Type B pancreatic cell (in vitro differentiated cells): ENCODE data around the gene SLC36A1. TPM values are rescaled to one million over a fixed set of nuclear protein-coding genes. Genes with fewer than 3 reads are reported as not detected.

Experiments
- DNase-seq: peaks from one replicate; pipeline ENCODE4 v3.0.0; 2021; ENCODE audit warnings: mixed read lengths; ENCODE audit not compliant: unreplicated experiment; ENCODE audit errors: extremely low spot score
- H3K27ac Mint-ChIP-seq: 2 replicates; pipeline ENCODE4 v1.8.0; 2021; ENCODE audit warnings: mild to moderate bottlenecking, mixed read lengths
- H3K27me3 Mint-ChIP-seq: 2 replicates; pipeline ENCODE4 v1.8.0; 2021; ENCODE audit warnings: mixed read lengths
- H3K36me3 Mint-ChIP-seq: 2 replicates; pipeline ENCODE4 v1.8.0; 2021; ENCODE audit warnings: mixed read lengths
- H3K4me1 Mint-ChIP-seq: one replicate; pipeline ENCODE4 v1.8.0; 2021; ENCODE audit warnings: mixed read lengths; ENCODE audit not compliant: unreplicated experiment
- H3K4me3 Mint-ChIP-seq: 2 replicates; pipeline ENCODE4 v1.8.0; 2021; ENCODE audit warnings: mild to moderate bottlenecking, mixed read lengths
- H3K9me3 Mint-ChIP-seq: 2 replicates; pipeline ENCODE4 v1.8.0; 2021; ENCODE audit warnings: mixed read lengths
- CTCF ChIP-seq: fragments of 200-600 bp; sonication (generic); conservative IDR thresholded peaks from 2 replicates; pipeline ENCODE4 v1.5.0; 2021; ENCODE audit warnings: antibody characterized with exemption, mild to moderate bottlenecking
- total RNA-seq: library from RNA; stranded (reverse); gene quantifications from 2 replicates; pipeline ENCODE4 v1.2.1, GENCODE V29; 2021; ENCODE audit warnings: low replicate concordance

Gene SLC36A1
- total RNA-seq, 1 donor from 2014 or later: 15.5 TPM

GRCh38 chr5:151454889-151455288 lies 7.5 kb downstream of the SLC36A1 start:
- Mint-ChIP-seq H3K4me1 (peaks cover 18% of the 10 kb centered on the region), H3K27ac (no peak overlapping the region), H3K36me3 (peaks cover 3% of the 10 kb centered on the region), H3K4me3 (no peak overlapping the region), H3K27me3 (no peaks in the 10 kb centered on the region), H3K9me3 (no peaks in the 10 kb centered on the region)
- no peak for DNase-seq
- no peak for TF ChIP-seq CTCF

- Mint-ChIP-seq H3K4me1 (peaks cover 18% of the 10 kb centered on the region), H3K36me3 (peaks cover 3% of the 10 kb centered on the region), H3K27me3 (no peaks in the 10 kb centered on the region), H3K27ac (no peak overlapping the region), H3K9me3 (no peaks in the 10 kb centered on the region), H3K4me3 (no peak overlapping the region)
- TF ChIP-seq CTCF: no peak
- DNase-seq: no peak
Measured at GRCh38 chr5:151456321-151456940, 9.0 kb downstream of the SLC36A1 start.

GRCh38 chr5:151458314-151458713 lies 10.9 kb downstream of the SLC36A1 start:
- Mint-ChIP-seq H3K9me3 (no peaks in the 10 kb centered on the region), H3K4me1 (peaks cover 10% of the 10 kb centered on the region), H3K36me3 (peaks cover 3% of the 10 kb centered on the region), H3K4me3 (no peak overlapping the region), H3K27ac (no peak overlapping the region), H3K27me3 (no peaks in the 10 kb centered on the region)
- no peak for TF ChIP-seq CTCF
- DNase-seq: no peak

GRCh38 chr5:151459680-151460324 lies 12.4 kb downstream of the SLC36A1 start:
- no peak for DNase-seq
- Mint-ChIP-seq H3K4me3 (peak overlapping the region; percentile 25), H3K27ac (no peak overlapping the region), H3K27me3 (no peaks in the 10 kb centered on the region), H3K36me3 (peaks cover 3% of the 10 kb centered on the region), H3K4me1 (peaks cover 3% of the 10 kb centered on the region), H3K9me3 (no peaks in the 10 kb centered on the region)
- no peak for TF ChIP-seq CTCF

GRCh38 chr5:151461312-151461711 lies 13.9 kb downstream of the SLC36A1 start:
- H3K4me3 Mint-ChIP-seq: no peak overlapping the region
- H3K27me3 Mint-ChIP-seq: no peaks in the 10 kb centered on the region
- no peak for DNase-seq
- peaks cover 3% of the 10 kb centered on the region for H3K36me3 Mint-ChIP-seq
- no peak overlapping the region for H3K27ac Mint-ChIP-seq
- H3K4me1 Mint-ChIP-seq: no peaks in the 10 kb centered on the region
- H3K9me3 Mint-ChIP-seq: no peaks in the 10 kb centered on the region
- TF ChIP-seq CTCF: no peak
